GM18517 (cell line): ENCODE measurements around the gene CD22.

Experiments used
- ATAC-seq: cut with Tn5 transposase; IDR thresholded peaks from one replicate; pipeline ENCODE4 v1.9.1; 2021; ENCODE audit warnings: mild to moderate bottlenecking, moderate library complexity; ENCODE audit not compliant: unreplicated experiment

The CD22 gene

DNA sequence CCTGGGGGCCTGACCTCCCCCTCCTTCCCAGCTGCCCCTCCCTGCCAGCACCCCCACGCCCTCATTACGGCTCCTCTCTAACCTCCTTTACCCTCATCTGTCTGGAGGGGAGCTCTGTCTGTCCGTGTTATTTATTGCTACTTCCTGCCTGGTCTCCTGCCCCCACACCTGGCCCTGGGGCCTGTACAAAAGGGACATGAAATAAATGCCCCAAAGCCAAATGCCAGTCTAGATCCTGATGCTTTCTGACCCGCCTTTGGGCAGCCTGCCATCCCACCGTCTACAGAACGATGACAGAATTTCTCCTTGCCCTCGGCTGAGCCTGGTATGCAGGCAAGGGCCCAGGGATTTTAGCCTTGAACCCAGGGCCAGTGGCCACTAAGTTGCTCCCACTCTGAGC, 15.4 kb upstream of the CD22 start:
- ATAC-seq = no peak

DNA sequence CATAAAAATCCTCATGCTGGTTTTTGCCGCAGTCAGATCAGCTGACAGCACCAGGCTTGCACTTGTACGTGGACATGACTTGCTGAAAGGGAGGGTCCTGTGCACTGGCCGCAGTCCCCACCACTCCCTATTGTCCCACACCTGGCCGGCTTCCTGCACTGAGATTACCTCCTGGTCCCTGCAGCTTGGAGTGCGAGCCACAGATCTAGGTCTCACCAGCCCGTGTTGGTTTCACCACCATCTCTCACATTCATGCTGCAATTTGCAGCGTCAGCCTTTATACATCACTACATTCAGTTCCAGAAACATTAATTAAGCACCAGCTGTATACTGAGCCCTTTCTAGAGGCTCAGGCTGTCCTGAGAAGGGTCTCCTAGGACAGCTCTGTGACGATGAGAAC, 15.0 kb upstream of the CD22 start:
- no peak for ATAC-seq

- ATAC-seq = no peak
These were observed 14.0 kb upstream of the CD22 start for GRCh38 chr19:35314858-35315470.

DNA sequence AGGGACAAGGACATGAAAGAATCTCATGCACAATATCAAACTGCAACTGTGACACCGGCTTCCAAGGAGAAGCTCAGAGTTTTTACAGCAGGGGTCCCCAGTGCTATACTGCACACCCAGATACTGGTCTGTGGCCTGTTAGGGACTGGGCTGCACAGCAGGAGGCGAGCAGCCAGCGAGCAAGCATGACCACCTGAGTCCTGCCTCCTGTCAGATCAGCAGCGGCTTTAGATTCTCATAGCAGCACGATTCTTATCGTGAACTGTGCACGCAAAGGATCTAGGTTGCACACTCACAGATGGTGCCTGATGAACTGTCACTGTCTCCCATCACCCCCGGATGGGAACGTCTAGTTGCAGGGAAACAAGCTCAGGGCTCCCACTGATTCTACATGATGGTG, 13.1 kb upstream of the CD22 start:
- ATAC-seq = no peak

DNA sequence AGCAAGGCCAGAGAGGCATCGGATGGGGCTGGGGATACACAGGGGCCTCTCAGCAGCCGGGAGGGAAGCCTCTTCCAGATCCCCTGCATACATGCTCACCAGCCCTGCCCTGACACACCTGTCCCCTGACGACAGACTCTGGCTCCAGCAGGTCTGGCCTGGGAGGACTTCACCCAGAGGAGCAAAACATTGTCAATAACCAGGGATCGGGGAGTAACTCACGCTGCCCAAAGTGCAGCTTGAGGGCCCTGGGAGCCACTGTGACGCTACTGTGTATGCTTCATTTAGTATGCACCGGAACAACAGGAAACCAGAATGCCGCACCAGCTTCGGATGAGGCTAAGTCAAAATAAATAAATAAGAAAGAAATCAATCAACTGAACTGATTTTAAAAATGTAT, 12.4 kb upstream of the CD22 start:
- no peak for ATAC-seq

- no peak for ATAC-seq
These were observed 11.4 kb upstream of the CD22 start for GRCh38 chr19:35317464-35318043.

DNA sequence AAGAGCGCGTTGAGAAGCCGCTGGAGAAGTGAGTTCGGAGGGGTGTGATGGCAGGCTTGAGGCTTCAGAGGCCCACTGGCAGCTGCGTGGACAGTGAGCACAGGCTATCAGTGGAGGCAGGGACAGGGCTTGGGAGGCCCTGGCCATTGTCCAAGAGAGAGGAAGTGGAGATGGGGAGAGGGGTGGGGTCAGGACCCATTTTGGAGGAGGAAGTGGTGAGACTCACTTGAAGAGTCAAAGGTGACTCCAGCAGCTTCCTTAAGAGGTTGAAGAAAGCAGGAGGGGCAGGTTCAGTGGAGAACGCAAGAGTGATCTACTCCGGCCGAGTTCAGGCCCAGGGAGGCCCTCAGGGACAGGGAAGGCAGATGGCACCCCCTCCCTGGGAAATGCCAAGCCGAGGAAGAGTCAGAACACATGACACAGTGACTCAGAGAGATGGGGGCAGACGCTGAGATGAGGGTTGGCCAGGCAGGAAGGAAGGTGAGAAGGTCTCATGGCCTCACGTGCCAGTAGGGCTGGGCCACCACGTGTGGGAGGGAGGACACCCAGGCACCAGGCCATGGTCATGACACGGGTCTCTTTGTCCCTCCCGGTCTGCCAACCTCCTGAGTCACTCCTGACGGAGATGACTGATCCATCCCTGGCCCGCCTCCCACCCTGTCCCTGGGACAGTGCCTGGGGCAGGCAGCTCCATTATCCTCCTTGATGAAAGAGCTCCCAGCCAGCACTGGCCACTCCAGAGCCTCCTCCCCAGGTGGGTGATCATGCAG, 10.1 kb upstream of the CD22 start:
- ATAC-seq = no peak

DNA sequence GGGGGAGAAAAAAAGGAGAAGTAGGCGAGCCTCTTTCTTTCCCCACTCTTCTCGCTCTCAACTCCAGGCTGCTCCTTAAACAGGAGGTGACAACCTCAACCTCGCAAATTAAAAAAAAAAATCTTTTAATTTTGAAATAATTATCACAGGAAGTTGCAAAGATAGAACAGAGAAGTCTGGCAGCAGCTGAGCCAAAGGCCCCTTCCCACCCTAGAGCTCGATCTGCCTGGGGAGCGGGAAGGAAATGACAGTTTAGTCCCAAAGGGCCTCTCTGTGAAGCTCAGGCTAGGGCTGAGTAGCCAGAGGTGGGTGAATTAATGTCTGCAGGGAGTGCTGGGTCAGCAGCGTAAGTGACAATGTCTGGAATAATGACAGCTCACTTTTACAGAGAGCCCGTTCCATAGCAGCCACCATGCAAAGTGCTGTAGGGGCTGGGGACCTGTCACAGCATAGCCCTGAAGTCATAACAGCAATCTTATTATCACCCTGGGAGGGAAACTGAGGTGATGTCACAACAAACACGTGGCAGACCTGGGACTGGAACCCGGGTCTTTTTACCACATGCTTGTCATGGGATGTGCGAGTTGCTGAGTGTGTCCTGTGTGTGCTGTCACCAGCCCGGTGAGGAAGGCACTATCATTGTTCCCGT, 8.8 kb upstream of the CD22 start:
- no peak for ATAC-seq

GRCh38 chr19:35321291-35321690, 7.7 kb upstream of the CD22 start:
- ATAC-seq = no peak

- ATAC-seq = no peak
These were observed 7.0 kb upstream of the CD22 start for GRCh38 chr19:35322014-35322413.

GRCh38 chr19:35327642-35328041, 1.3 kb upstream of the CD22 start:
- no peak for ATAC-seq

- no peak for ATAC-seq
These were observed 336 bp downstream of the CD22 start for GRCh38 chr19:35329323-35329722.

DNA sequence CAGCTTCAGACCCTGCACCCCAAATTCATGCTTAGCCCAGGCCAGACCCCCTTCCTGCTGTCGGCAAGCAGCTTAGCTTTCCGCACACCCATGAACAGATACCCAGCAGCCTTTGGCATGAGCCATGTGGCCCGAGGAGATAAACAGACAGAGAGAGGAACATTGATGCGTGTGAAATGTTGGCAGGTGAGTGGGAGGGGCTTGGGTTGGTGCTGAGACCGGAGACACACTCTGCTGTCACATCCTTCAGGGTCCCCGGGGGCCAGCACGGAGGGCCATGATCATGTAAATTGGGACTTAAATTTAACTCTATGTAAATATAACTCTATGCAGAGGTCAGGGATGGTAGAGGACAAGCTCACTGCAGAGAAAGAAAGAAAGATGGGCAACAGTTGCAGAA, 1.5 kb downstream of the CD22 start:
- peak; percentile 62 for ATAC-seq

DNA sequence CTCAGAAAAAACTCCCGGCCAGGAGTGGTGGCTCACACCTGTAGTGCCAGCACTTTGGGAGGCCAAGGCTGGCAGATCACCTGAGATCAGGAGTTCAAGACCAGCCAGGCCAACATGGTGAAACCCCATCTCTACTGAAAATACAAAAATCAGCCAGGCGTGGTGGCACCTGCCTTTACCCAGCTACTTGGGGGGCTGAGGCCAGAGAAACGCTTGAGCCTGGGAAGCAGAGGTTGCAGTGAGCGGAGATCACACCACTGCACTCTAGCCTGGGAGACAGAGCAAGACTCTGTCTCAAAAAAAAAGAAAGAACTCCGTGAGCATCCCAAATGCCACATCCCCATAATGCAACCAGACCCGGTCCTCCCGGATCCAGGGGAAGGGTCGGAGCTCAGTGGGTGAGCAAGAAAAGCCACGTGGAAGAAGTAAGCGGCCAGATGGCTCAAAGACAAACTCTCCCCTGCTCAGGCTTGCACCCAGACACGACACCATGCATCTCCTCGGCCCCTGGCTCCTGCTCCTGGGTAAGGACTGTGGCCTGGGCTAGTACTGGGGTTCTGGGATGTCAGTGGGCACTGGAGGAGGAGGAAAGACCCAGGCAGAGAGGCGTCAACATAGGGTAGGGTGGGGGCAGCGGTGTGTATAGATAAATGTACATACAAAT, 2.7 kb downstream of the CD22 start:
- ATAC-seq = no peak

DNA sequence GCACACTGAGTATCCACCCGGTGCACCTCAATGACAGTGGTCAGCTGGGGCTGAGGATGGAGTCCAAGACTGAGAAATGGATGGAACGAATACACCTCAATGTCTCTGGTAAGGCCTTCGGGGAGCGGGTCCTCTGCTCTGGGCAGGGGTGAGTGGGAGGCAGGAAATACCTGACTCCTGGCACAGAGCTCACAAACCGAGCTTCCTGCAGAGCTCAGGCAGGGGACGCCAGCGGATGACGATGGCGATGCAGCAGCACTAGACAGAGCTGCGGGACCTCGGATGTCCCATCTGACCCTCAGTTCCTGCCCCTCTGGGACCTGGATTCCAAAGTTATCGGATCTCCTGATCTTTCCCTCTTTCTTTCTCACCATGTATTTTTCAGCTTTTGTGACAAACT, 3.8 kb downstream of the CD22 start:
- no peak for ATAC-seq

GRCh38 chr19:35334144-35334753, 5.3 kb downstream of the CD22 start:
- no peak for ATAC-seq

- ATAC-seq = no peak
These were observed 7.4 kb downstream of the CD22 start for GRCh38 chr19:35336166-35336955.

- ATAC-seq = no peak
These were observed 8.4 kb downstream of the CD22 start for GRCh38 chr19:35337097-35337983.

DNA sequence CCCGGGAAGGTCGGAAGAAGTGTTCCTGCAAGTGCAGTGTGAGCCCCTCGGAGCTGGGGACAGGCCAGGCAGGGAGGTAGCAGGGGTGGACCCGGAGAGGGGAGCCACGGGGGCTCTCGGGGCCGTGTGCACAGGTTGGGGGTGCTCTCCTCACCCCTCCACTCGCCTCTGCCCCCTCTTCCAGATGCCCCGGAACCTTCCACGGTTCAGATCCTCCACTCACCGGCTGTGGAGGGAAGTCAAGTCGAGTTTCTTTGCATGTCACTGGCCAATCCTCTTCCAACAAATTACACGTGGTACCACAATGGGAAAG, 9.0 kb downstream of the CD22 start:
- no peak for ATAC-seq
